Measurements from ENCODE around the gene LUZP2. TPM values are rescaled to one million over a fixed set of nuclear protein-coding genes. Genes with fewer than 3 reads are reported as not detected.

LUZP2 gene
- total RNA-seq, 1 experiment from 2014 or later = 0.11 TPM

DNA sequence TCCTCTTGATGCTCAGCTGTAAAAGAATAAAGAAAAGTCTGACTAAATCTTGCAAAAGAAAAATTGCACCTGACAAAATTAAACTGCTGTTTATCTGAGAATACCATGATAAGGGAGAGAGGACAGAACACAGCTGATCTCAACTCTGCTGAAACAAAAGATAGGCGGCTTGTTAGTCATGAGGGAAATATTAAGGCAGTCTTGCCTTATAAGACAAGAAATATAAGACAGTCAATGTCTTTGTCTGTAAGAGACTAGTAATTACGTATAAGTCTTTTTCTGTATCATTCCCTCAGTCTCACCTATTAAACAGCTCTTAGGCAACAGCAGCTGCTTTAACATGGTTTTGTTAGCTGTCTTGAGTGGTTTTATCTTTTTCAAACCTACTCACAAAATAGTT lies 296.6 kb downstream of the LUZP2 start:
- no peak for DNase-seq
- no TSS peak for BruUV-seq (replicated peaks)
- POLR2A ChIA-PET (ENCODE audit: unreplicated experiment) = no interaction called here
- TF ChIP-seq, protein P1, sequence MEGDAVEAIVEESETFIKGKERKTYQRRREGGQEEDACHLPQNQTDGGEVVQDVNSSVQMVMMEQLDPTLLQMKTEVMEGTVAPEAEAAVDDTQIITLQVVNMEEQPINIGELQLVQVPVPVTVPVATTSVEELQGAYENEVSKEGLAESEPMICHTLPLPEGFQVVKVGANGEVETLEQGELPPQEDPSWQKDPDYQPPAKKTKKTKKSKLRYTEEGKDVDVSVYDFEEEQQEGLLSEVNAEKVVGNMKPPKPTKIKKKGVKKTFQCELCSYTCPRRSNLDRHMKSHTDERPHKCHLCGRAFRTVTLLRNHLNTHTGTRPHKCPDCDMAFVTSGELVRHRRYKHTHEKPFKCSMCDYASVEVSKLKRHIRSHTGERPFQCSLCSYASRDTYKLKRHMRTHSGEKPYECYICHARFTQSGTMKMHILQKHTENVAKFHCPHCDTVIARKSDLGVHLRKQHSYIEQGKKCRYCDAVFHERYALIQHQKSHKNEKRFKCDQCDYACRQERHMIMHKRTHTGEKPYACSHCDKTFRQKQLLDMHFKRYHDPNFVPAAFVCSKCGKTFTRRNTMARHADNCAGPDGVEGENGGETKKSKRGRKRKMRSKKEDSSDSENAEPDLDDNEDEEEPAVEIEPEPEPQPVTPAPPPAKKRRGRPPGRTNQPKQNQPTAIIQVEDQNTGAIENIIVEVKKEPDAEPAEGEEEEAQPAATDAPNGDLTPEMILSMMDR (conservative IDR thresholded peaks at IDR 0.05; ENCODE audit: low read depth, low read length) = no peak
- TF ChIP-seq EZH2phosphoT487 (IDR thresholded peaks at IDR 0.05; ENCODE audit: borderline replicate concordance, low read length) (no peak), EZH2 (IDR thresholded peaks at IDR 0.05; ENCODE audit: low read length, unreplicated experiment) (no peak)
- Histone ChIP-seq H3K4me2 (ENCODE audit: low read length) (no peak overlapping the region), H3K9me2 (replicated peaks; ENCODE audit: low read length) (no peaks in the 10 kb centered on the region), H3K4me3 (ENCODE audit: low read length) (no peak overlapping the region), H3F3A (ENCODE audit: low read length, unreplicated experiment) (no peaks in the 10 kb centered on the region), H3K27me3 (ENCODE audit: low read length) (no peaks in the 10 kb centered on the region), H3K79me2 (ENCODE audit: low read length) (no peaks in the 10 kb centered on the region), H4K20me1 (ENCODE audit: low read length) (no peaks in the 10 kb centered on the region), H3K27ac (ENCODE audit: low read length) (no peak overlapping the region), H3K9me3 (ENCODE audit: low read length) (no peaks in the 10 kb centered on the region), H2AFZ (ENCODE audit: low read length) (no peak overlapping the region), H3K36me3 (ENCODE audit: low read depth, low read length) (no peaks in the 10 kb centered on the region), H3K4me1 (ENCODE audit: insufficient read depth, low read length) (no peaks in the 10 kb centered on the region), H3K9ac (ENCODE audit: low read length) (no peak overlapping the region)
- CTCF ChIA-PET = no interaction called here
- intact Hi-C loops (cut with micrococcal nuclease) = no loop called here
- ATAC-seq = no peak

DNA sequence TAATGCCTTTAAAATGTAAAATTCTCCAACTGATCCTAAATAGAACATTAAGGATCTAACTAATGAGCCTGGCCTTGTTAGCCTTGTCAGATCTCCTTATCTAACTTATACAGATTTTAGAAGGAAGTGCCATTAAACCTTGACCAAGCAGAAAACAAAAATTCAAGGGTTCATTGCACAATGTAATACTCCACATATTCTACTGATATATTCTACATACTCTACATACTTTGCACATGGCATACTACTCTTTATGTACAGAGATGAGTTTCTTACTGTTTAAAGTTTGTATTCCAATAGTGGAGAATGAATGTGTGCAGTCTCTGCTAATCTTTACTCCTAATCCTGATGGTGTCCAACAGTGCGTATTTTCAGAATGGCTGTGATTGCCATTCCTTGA lies 297.2 kb downstream of the LUZP2 start:
- Histone ChIP-seq H3K4me1 (ENCODE audit: insufficient read depth, low read length) (no peaks in the 10 kb centered on the region), H3K79me2 (ENCODE audit: low read length) (no peaks in the 10 kb centered on the region), H3K4me3 (ENCODE audit: low read length) (no peak overlapping the region), H3K27ac (ENCODE audit: low read length) (no peak overlapping the region), H3F3A (ENCODE audit: low read length, unreplicated experiment) (no peaks in the 10 kb centered on the region), H3K9ac (ENCODE audit: low read length) (no peak overlapping the region), H3K27me3 (ENCODE audit: low read length) (no peaks in the 10 kb centered on the region), H3K36me3 (ENCODE audit: low read depth, low read length) (no peaks in the 10 kb centered on the region), H3K4me2 (ENCODE audit: low read length) (no peak overlapping the region), H3K9me3 (ENCODE audit: low read length) (no peaks in the 10 kb centered on the region), H2AFZ (ENCODE audit: low read length) (no peak overlapping the region), H4K20me1 (ENCODE audit: low read length) (no peaks in the 10 kb centered on the region), H3K9me2 (replicated peaks; ENCODE audit: low read length) (no peaks in the 10 kb centered on the region)
- TF ChIP-seq EZH2 (IDR thresholded peaks at IDR 0.05; ENCODE audit: low read length, unreplicated experiment) = no peak
- no peak for TF ChIP-seq EZH2phosphoT487 (IDR thresholded peaks at IDR 0.05; ENCODE audit: borderline replicate concordance, low read length)
- TF ChIP-seq, protein P1 (conservative IDR thresholded peaks at IDR 0.05; ENCODE audit: low read depth, low read length) = no peak
- ATAC-seq = no peak
- ChIA-PET POLR2A (ENCODE audit: unreplicated experiment) (no interaction called here), CTCF (no interaction called here)
- DNase-seq = no peak
- intact Hi-C loops (cut with micrococcal nuclease) = no loop called here
- BruUV-seq (replicated peaks) = no TSS peak

DNA sequence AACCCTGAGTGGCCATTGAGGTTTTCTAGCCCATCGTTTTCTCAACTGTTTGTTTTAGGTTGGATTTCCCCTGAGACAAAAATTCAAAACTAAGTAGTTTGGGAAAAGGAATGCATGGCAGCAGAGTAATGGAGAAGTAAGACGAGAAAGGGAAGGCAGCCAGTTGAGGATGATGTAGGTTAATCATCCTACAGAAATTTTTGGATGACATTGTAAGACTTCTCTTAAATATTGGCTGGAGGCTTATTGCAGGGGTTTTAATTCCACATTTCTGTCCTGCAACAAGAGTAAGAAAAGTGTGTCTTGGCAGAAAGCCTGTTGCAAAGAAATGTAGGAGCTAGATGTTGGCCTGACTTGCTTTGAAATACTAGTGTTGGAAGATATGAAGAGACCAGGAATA lies 308.8 kb downstream of the LUZP2 start:
- no peaks in the 10 kb centered on the region for H3K9me2 ChIP-seq (replicated peaks; ENCODE audit: low read length)
- no peaks in the 10 kb centered on the region for H3K36me3 ChIP-seq (ENCODE audit: low read depth, low read length)
- ChIA-PET CTCF (no interaction called here), POLR2A (ENCODE audit: unreplicated experiment) (no interaction called here)
- H3K27ac ChIP-seq (ENCODE audit: low read length) = no peak overlapping the region
- no peaks in the 10 kb centered on the region for H3K4me1 ChIP-seq (ENCODE audit: insufficient read depth, low read length)
- H3K79me2 ChIP-seq (ENCODE audit: low read length) = no peaks in the 10 kb centered on the region
- H3K9ac ChIP-seq (ENCODE audit: low read length) = no peak overlapping the region
- ATAC-seq = no peak
- no peaks in the 10 kb centered on the region for H4K20me1 ChIP-seq (ENCODE audit: low read length)
- no peak for DNase-seq
- H3K27me3 ChIP-seq (ENCODE audit: low read length) = no peaks in the 10 kb centered on the region
- no peak overlapping the region for H3K4me2 ChIP-seq (ENCODE audit: low read length)
- no peaks in the 10 kb centered on the region for H3K9me3 ChIP-seq (ENCODE audit: low read length)
- TF ChIP-seq, protein P1 (conservative IDR thresholded peaks at IDR 0.05; ENCODE audit: low read depth, low read length) = no peak
- TF ChIP-seq EZH2phosphoT487 (IDR thresholded peaks at IDR 0.05; ENCODE audit: borderline replicate concordance, low read length) (no peak), EZH2 (IDR thresholded peaks at IDR 0.05; ENCODE audit: low read length, unreplicated experiment) (no peak)
- no peak overlapping the region for H3K4me3 ChIP-seq (ENCODE audit: low read length)
- H3F3A ChIP-seq (ENCODE audit: low read length, unreplicated experiment) = no peaks in the 10 kb centered on the region
- intact Hi-C loops (cut with micrococcal nuclease) = no loop called here
- BruUV-seq (replicated peaks) = no TSS peak
- no peak overlapping the region for H2AFZ ChIP-seq (ENCODE audit: low read length)

Measured in PC-3 (cell line).